ENCODE results near the gene ATP6AP1.

The ATP6AP1 gene

GRCh38 chrX:154469114-154469513 lies 40.6 kb downstream of the ATP6AP1 start:
- Histone ChIP-seq H3K4me1 (ENCODE audit: control insufficient read depth, low read length) (no peaks in the 10 kb centered on the region), H3K79me2 (ENCODE audit: control insufficient read depth, low read length) (no peaks in the 10 kb centered on the region), H3K4me3 (ENCODE audit: low read length) (no peak overlapping the region), H3K4me2 (ENCODE audit: low read length) (no peak overlapping the region), H3K36me3 (ENCODE audit: control insufficient read depth, low read length) (no peaks in the 10 kb centered on the region; the same call in 1 of the 2 replicates), H3K9me2 (replicated peaks; ENCODE audit: control insufficient read depth, low read length) (no peaks in the 10 kb centered on the region), H3K9me3 (ENCODE audit: control insufficient read depth, insufficient read depth, low read length) (no peaks in the 10 kb centered on the region), H3K27ac (ENCODE audit: low read depth, low read length) (no peak overlapping the region), H3K27me3 (ENCODE audit: control insufficient read depth, low read length) (no peaks in the 10 kb centered on the region), H4K20me1 (ENCODE audit: control insufficient read depth, insufficient read depth, low read depth, low read length) (no peaks in the 10 kb centered on the region), H3F3A (ENCODE audit: control insufficient read depth, insufficient read depth) (no peaks in the 10 kb centered on the region)
- TF ChIP-seq CTCF (IDR thresholded peaks at IDR 0.05; ENCODE audit: low read depth, low read length, poor library complexity, severe bottlenecking), result no peak
- TF ChIP-seq EZH2phosphoT487 (IDR thresholded peaks at IDR 0.05; ENCODE audit: borderline replicate concordance, low read length), result no peak

GRCh38 chrX:154469880-154470279 lies 41.4 kb downstream of the ATP6AP1 start:
- Histone ChIP-seq H4K20me1 (ENCODE audit: control insufficient read depth, insufficient read depth, low read depth, low read length) (no peaks in the 10 kb centered on the region), H3K4me1 (ENCODE audit: control insufficient read depth, low read length) (no peaks in the 10 kb centered on the region), H3K36me3 (ENCODE audit: control insufficient read depth, low read length) (no peaks in the 10 kb centered on the region; the same call in 1 of the 2 replicates), H3F3A (ENCODE audit: control insufficient read depth, insufficient read depth) (no peaks in the 10 kb centered on the region), H3K4me2 (ENCODE audit: low read length) (no peak overlapping the region), H3K27ac (ENCODE audit: low read depth, low read length) (no peak overlapping the region), H3K9me2 (replicated peaks; ENCODE audit: control insufficient read depth, low read length) (no peaks in the 10 kb centered on the region), H3K9me3 (ENCODE audit: control insufficient read depth, insufficient read depth, low read length) (no peaks in the 10 kb centered on the region), H3K27me3 (ENCODE audit: control insufficient read depth, low read length) (no peaks in the 10 kb centered on the region), H3K4me3 (ENCODE audit: low read length) (no peak overlapping the region), H3K79me2 (ENCODE audit: control insufficient read depth, low read length) (no peaks in the 10 kb centered on the region)
- TF ChIP-seq EZH2phosphoT487 (IDR thresholded peaks at IDR 0.05; ENCODE audit: borderline replicate concordance, low read length) (no peak), CTCF (IDR thresholded peaks at IDR 0.05; ENCODE audit: low read depth, low read length, poor library complexity, severe bottlenecking) (no peak)

- no peaks in the 10 kb centered on the region for H3K9me2 ChIP-seq (replicated peaks; ENCODE audit: control insufficient read depth, low read length)
- H3F3A ChIP-seq (ENCODE audit: control insufficient read depth, insufficient read depth), result no peaks in the 10 kb centered on the region
- H3K4me1 ChIP-seq (ENCODE audit: control insufficient read depth, low read length), result no peaks in the 10 kb centered on the region
- no peaks in the 10 kb centered on the region for H3K9me3 ChIP-seq (ENCODE audit: control insufficient read depth, insufficient read depth, low read length)
- no peaks in the 10 kb centered on the region for H3K79me2 ChIP-seq (ENCODE audit: control insufficient read depth, low read length)
- H3K4me2 ChIP-seq (ENCODE audit: low read length), result no peak overlapping the region
- no peaks in the 10 kb centered on the region; the same call in 1 of the 2 replicates for H3K36me3 ChIP-seq (ENCODE audit: control insufficient read depth, low read length)
- no peak overlapping the region for H3K4me3 ChIP-seq (ENCODE audit: low read length)
- no peak overlapping the region for H3K27ac ChIP-seq (ENCODE audit: low read depth, low read length)
- H4K20me1 ChIP-seq (ENCODE audit: control insufficient read depth, insufficient read depth, low read depth, low read length), result no peaks in the 10 kb centered on the region
- TF ChIP-seq CTCF (IDR thresholded peaks at IDR 0.05; ENCODE audit: low read depth, low read length, poor library complexity, severe bottlenecking) (no peak), EZH2phosphoT487 (IDR thresholded peaks at IDR 0.05; ENCODE audit: borderline replicate concordance, low read length) (no peak)
- no peaks in the 10 kb centered on the region for H3K27me3 ChIP-seq (ENCODE audit: control insufficient read depth, low read length)
Observed at GRCh38 chrX:154470434-154470833, 42.0 kb downstream of the ATP6AP1 start.

All from DOHH2 (cell line).